ENCODE results near the gene LARGE1.

The LARGE1 gene

DNA sequence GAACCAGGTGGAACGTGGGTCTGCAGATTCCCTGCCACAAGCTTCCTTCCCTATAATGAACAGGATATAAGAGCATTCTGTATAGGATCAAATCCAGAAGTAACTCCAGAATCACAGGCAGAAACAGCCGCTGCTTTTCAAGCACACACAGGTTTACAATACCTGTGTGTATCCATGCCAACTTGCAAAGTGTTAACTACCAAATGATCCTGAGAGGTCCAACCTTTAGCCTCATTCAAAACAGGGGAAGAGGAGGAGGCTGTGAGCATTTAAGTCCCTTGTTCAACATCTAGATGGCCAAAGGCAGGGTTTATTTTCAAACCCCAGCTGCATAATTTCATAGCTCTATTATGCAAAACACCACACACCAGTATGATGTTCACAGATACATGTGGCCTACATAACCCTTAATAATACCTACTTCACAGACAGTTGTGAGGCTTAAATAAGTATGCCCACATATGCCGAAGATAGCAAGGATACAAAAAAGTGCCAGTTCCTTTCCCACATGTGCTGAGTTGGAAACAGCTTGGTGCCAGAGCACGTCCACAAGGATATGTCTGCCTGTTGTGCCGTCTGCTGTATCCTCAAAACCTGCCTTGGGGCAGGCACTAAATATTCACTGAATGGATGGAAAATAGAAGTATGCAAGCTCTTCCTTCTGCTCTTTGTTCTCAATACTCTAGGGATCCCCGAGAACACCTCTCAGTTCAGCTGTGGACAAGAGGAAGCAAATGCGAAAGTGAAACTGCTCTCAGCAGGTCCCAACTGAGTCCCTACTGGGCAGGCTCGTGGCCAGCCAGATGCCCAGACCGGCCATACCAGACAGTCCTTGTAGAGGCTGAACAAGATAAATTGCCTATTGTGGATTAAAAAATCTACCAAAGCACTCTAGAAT lies 66.8 kb downstream of the LARGE1 start:
- no peak for DNase-seq (ENCODE audit: low read depth)

DNA sequence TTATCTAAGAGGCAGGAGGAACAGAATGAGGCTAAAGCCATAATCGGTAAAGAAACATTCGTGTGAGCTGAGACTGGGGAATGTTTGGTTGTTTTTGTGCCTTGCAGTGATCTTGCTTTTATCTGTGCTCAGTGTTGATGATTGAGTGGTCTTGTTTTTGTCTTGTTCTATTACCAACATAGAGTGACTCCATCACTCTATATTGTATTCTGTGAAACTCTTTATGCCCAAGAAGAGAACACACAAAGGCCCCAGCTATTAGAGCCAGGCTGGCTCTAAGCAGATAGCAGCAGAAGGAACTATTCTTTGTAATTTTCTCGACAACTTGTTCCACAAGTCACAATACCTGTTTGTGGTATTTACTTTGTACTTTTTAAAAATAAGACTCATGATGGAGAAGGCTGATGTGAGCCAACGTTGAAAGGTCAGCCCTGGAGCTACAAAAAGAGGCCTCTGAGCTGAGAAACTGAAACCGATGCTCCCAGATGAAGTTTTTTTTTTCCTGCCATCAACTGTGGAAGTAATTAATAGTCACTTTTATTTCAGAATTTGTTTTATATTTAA lies 68.4 kb downstream of the LARGE1 start:
- no peak for DNase-seq (ENCODE audit: low read depth)

DNA sequence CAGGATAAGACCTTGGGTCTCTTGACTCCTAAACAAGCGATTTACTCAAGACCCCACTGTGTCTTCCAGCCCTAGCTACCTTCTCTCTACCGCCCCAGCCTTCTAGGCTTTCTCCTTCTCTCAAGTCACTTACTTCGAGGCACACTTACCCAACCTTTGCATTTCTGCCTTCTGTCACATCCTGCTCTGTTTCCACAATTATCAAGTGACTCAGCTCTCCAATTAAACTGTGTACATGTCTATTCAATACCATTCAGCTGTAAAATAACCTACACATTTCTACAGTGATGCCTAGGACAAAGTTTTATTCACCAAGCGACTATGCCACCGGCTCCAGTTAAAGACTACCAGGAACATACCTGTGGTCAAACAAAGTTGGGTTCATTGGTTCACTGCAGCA lies 69.0 kb downstream of the LARGE1 start:
- DNase-seq (ENCODE audit: low read depth): no peak

DNA sequence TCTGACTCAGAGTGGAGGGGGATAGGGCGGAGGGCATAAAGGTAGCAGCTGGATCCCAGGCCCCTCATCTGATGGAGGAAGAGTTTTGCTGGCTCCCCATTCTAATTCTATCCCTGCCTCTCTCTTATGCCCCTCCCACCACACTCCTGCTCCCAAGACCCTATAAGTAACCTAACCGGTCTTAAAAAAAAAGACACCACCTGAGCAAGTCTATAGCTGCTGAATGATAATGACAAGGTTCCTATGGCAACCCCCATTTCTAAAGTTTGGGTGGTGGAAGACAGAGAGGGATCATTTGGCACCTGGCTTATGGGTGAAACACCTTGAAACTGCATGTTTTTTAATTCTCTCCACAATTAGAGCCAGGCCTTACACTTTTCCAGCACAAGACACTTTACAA lies 69.6 kb downstream of the LARGE1 start:
- DNase-seq (ENCODE audit: low read depth): no peak

DNA sequence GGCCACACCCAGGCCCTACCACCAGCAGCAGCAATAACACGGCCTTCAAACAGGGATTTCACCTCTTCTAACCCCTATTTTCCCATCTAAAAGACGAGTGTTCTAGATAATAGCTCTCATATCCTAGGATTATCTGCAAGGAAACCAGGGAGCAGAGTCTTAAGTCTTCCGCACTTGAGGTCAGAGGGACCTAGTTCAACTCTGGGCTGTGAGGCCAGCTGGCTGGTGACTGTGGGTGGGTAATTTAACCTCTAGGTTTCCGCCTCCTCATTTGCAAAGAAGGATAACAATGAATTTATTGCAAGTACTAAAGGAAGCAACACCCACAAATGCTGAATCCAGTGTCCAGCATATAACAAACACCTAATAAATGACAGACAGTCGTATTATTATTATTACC lies 70.1 kb downstream of the LARGE1 start:
- DNase-seq (ENCODE audit: low read depth): no peak

DNA sequence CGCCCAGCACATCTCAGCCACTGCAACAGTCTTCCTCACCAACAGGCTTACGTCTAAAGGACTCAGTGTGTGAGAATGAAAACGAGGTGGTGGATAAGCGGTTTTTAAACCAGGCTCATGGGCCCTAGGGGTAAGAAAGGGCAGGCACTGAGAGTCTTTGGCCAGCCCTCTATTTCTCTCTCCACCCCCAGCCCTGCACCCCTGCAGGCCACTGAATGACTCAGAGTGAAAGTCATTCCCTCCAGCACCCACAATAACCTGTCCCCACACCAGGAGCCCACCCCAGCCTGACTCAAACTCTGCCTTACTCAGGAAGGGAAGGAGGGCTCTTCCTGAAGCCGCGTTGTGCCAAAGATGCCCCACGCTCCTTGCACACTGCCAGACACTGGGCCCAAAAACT lies 72.0 kb downstream of the LARGE1 start:
- no peak for DNase-seq (ENCODE audit: low read depth)

DNA sequence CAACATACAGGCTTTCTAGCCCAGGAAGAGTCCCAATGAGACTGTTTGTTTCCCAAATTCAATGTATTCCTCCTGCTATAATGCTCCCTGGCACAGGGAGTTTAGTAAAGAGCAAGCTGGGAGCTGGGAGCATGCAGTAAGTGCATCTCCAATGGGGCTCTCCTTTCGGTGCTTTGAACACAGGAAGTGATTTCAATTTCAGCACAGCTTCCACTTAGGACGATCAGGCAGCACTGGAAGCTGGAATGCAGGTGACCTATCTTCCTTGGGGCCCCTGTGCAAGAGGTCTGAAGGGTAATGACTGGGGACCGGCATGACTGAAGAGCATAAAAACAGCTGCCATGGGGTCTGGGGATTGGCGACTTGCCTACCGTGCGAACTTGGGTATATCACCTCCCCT lies 76.0 kb downstream of the LARGE1 start:
- DNase-seq (ENCODE audit: low read depth): no peak

DNA sequence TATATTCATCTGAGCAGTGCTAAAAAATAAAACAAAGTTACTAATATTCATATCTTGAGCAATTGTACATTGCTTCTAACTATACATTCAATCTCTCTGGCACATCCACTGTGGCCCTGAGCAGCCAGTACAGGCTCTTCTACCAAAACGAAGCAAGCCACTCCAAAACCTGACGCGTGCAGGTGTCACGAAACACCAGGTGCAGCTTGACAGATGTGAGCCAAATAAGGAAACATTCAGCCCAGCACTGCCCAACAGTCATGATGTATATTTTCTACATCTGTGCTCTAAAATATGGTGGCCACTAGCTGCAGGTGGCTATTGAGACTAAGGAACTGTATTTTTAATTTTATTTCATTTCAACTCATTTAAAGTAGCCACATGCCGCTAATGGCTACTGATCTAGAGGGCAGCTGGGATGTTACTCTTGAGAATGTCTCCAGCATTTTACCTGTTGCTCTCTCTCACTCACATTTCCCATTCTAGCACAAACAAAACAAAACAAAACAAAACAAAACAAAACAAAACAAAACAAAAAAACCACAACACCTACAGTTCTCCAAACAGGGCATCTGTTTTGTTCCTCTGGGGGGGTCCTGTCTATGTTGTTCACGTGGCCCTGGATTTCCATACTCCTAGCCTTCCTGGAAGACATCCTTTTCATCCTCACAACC lies 77.7 kb downstream of the LARGE1 start:
- no peak for DNase-seq (ENCODE audit: low read depth)

DNA sequence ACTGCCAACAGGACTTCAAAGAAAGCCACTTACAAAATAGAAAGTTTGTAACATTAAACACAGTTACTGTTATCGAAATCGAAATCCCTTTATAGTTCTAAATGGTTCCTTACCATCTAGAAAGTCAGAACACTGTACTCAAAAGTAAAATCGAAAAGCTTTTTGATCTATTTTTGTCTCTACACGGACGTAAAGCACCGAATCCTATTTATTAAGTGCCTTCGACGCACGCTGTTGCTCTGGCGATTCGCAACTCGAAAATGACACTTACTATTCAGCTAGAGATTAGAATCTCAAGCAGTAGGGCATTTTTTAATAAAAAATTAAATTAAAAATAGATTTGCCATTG lies 78.3 kb downstream of the LARGE1 start:
- no peak for DNase-seq (ENCODE audit: low read depth)

DNA sequence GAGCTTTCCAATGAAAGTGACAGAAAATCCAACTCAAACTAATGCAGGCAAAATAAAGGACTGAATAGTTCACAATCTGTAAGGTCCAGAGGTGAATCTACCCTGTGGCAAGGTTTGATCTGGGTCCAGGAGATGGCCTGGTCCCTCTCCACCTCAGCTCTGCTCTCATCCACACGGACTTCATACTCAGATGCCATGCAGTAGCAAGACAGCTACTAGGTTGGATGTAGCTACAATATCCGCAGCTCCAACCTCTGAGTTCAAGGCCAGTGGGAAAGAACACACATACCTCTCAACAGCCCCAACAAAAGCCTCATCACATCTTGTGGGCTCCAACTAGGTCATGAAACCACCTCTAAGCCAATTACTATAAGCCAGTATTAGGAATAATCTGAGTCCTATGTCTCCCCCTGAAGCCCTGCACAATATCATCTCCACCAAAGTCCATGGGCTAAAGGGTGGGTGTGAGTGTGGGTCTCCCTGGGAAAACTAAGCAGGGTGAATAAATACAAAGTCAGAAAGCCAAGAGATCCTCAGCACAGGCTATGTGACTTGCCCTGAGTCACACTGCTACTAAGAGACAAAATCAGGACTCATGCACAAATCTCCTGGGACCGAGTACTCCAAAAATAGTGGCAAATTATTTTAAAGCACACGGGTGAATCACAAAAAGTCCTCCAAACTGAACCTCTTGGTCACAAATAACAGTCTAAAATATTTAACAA lies 78.8 kb downstream of the LARGE1 start:
- no peak for DNase-seq (ENCODE audit: low read depth)

DNA sequence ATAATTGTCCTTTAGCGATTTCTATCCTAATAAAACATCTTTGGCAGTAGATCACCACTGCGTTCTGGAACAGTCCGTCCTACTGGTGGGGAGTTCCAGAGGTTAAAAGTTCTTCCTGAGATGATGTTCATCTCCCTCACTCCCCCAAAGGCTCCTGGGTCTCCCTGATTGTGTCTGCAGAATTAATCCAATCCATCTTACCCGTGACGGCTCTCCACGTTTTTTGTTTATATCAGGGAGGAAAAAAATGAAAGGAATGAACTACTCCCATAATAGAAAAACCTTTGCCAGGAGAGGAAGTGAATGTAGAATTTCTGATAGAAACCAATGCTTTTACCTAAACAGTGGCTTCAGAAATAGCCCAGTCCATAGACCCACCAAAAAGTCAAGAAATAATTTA lies 81.6 kb downstream of the LARGE1 start:
- no peak for DNase-seq (ENCODE audit: low read depth)

DNA sequence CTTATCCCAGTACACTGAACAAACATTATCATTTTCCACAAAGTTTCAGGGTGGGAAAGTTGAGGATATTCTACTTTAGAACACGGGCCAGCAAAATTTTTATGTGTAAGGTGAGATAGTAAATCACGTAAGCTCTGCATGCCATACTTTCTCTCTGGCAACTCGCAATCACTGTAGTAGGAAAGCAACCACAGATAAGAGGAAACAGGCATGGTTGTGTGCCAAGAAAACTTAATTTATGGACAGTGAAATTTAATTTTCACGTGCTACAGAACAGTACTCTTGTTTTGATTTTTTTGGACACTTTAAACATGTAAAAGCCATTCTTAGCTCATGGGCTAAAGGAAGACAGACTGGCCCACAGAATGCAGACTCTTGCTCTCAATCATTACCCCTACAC lies 82.5 kb downstream of the LARGE1 start:
- no peak for DNase-seq (ENCODE audit: low read depth)

DNA sequence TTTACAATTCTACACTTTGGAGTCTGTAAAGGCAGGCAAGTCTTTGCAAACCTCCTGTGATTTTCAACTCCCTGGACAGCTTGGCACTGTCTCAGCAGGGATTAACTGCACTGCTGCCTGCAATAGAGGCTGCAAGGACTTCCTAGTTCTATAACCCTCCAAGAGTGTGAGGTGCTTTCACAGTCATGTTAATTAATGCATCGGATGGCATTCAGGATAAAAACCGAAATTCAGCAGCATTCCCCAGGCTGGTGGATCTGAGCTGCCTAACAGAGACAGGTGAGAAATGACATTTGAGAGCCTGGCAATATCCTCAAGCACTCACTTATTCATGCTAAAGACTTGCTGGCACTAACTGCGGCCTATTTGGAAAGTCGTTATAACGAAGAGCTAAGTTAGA lies 85.0 kb downstream of the LARGE1 start:
- no peak for DNase-seq (ENCODE audit: low read depth)

DNA sequence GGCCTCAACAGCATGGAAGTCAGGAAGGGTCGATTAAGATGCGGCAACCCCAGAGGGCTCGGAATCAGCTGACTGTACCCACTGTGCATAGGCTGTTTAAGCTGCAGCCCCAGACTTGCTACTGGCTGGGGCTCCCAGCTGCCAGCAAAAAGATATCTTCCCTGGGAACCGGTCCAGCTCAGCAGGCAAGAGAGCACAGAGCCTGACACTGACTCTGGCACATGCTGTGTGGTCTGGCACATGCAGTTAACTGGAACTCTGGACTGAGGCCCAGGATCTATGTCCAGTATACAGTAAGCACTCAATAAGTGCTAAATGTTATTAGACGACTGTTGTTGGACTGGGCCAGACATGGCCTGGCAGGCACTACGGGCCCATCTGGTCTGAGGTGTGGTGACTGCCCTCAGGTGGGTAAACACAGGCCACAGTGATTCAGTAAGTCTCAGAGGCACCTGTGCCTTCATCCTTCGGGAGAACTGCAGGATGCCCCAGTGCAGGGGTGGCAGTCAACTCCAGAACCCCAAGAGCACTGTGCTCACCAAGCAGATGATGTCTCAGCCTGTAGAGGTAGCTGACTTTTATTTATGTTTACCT lies 87.6 kb downstream of the LARGE1 start:
- DNase-seq (ENCODE audit: low read depth): no peak

DNA sequence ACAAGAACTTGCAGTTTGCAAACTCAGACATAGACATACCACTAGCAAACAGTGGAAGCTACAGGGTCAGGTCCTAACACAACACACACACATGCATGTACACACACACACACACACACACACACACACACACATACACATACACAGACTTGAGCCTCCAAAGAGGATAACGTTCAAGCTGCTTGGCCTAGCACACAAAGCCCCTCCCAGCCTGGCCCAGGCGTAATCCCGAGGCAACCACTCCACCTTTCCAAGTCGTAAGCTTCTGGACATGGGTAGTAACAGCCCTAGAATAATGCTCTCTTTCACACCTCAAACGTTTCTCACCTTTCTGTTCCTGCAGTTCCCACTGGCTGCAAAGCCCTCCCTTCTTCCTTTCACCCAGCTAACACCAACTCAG lies 88.6 kb downstream of the LARGE1 start:
- no peak for DNase-seq (ENCODE audit: low read depth)

DNA sequence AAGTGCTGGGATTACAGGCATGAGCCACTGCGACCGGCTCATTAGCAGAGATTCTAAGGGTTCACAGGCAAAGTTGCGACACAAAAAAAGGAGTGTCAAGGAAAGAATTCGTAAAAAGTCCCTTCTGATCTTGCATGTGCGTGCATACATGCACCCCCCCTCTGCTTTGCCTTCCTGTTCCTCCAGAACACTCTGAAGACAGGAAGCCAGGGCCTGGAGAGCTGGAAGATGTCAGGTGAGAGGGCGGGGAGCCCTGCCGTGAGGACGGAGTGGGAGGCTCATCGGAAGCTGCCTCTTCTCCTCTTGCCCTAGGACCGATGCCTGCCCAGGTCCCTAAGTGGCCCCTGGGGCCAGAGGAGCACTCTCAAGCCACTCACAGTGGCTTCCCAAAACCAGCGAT lies 89.1 kb downstream of the LARGE1 start:
- no peak for DNase-seq (ENCODE audit: low read depth)

DNA sequence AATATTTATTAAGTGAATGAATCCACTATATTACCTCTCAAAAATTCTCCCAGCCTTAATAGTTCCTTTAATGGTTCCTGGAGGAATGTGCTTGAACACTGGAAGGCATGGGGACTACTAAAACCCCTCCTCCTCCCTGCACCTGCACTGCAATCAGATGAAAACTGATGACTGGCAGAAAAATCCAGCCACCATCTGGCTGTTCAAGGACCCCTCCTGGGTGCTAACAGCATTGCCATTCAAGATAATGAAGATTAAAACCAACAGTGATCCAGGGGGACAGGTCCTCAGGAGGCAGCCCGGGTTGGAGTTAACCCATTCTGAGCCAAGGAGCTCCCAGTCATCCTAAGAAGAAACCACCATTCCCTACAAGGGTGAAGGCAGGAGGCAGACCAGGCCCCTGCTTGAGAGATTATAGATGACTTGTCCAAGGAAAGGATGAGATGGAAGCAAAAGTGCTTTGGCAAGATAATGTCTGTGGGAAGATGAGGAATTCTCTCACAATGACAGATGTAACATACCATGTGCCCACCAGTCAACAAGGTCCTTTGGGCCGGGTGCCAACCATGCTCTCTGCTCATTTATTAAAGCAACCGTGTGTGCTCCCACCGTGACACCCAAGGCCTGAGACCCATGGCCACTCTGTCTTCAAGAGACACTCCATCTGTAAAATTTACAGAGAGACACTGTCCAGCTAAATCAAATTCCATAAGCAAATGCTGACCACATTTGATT lies 90.6 kb downstream of the LARGE1 start:
- no peak for DNase-seq (ENCODE audit: low read depth)

DNA sequence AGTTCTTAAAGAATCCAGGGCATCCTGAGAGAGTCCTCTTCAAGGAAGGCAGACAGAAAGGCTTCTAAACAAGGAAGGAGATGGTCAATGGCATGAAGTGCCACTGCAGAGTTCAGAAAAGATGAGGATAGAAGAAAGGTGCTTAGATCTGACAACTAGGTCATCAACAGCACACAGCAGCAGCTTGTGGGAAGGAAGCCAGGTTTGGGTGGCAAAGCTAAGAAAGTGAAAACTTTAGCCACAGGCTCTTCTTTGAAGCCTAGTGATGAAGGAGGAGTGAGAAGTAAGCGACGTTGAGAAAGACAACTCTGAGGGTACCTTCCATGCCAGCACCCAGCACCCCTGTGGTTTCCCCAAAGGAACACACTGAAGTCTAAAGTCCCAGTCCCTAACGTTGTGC lies 92.0 kb downstream of the LARGE1 start:
- DNase-seq (ENCODE audit: low read depth): no peak

DNA sequence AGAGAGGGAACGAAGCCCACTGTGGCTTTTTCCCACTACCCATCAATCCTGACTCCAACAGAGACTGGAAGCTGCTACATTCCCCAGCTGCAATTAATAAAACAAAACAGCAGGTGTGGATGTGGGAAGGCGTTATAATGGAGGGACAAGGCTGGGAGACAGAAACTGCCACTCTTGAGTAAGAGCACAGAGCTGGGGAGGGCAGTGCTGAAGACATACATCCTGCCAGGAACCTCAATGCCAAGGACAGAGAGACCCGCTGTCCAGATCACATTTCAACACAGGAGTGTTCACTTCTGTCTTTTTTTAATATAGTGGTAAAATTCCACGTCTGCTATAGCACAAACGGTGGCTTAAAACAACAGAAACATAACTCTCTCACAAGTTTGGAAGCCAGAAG lies 94.5 kb downstream of the LARGE1 start:
- no peak for DNase-seq (ENCODE audit: low read depth)

DNA sequence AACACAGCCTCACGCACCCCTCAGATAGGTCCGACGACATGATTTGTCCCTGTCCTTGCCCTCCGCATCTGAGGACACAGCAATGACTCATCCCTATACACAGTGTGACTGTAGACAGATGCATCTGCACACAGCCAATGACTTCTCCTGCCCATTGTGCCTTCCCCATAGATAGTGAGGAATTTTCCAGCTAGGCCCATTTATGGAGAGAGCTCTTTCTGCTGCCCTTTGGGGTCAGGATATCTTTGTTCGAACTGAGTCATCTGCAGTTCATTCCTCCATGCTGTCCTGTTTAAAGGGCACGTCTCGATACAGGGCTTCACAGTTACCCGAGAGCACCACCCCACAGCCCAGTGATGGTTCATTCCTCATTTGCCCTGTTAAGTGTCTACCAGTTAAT lies 96.7 kb downstream of the LARGE1 start:
- no peak for DNase-seq (ENCODE audit: low read depth)

DNA sequence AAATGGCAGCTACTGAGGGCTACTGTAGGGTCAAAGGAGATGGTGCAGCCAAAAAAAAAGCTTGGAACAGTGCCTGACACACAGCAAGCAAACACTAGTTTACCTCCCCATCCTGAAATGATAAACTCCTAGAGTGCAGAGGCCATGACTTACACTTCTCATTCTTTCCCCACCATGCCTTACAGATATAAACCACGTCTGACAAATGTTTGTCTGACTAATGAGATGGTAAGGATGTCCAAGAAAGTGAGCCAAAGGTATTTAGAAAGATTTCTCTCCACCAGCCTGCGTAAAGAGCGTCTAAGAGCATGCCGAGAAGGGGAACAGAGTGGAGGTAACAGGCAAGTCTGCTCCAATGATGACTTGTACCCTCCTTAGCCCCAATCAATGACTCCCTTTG lies 99.0 kb downstream of the LARGE1 start:
- DNase-seq (ENCODE audit: low read depth): no peak

DNA sequence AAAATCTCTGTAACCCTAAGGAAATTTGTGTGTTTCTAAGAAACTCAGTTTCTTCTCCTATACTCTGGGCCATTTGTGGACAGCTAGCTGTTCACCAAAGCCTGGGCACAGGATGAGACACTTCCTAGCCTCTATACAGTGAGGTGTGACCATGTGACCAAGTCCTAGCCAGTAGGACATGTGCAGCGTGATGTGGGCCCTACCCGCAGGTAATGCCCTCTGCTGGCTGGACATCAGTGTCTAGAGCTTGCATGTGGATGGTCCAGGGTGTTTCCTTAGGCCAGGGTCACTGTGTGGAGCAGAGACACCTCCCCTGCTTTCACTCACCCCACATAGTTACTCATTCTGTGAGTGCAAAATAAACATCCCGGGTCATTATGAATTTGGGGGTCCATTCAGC lies 100.5 kb downstream of the LARGE1 start:
- no peak for DNase-seq (ENCODE audit: low read depth)
